Body of pancreas (tissue), 4 donors: ENCODE data around the gene DOP1B.

ENCODE experiments used
- CTCF ChIP-seq, 7 experiments: fragments of 450-650 bp in 4 of 7; fragments of 200-600 bp in 3 of 7; sonication (generic) in 3 of 7; IDR thresholded peaks; one replicate each; pipeline ENCODE4 v1.5.1; 2016 to 2019; ENCODE audit warnings: antibody characterized with exemption in 7 of 7
- POLR2A ChIP-seq, 3 donors: fragments of 450-650 bp; IDR thresholded peaks; one replicate each; pipeline ENCODE4 v1.6.1; 2016; ENCODE audit warnings: antibody characterized with exemption in 3 of 3, mild to moderate bottlenecking in 2 of 3

GRCh38 chr21:36120304-36120888 is 36.2 kb upstream of the DOP1B start:
- TF ChIP-seq CTCF (IDR thresholded peaks at IDR 0.05) (no peak), POLR2A (IDR thresholded peaks at IDR 0.05) (no peak)
